HG03066 (cell line): ENCODE results near the gene FMC1.
A peak's percentile ranks its signal among the peaks of the same experiment; 100 is the strongest.
"Not testable (repeated sequence)": the region's sequence is repeated elsewhere in the genome, so short reads cannot be mapped to it uniquely, and the experiment has no call there.

Source experiments
- ATAC-seq: cut with Tn5 transposase; IDR thresholded peaks from one replicate; pipeline ENCODE4 v1.9.1; 2021; ENCODE audit warnings: low read depth; ENCODE audit not compliant: unreplicated experiment

Gene FMC1

DNA sequence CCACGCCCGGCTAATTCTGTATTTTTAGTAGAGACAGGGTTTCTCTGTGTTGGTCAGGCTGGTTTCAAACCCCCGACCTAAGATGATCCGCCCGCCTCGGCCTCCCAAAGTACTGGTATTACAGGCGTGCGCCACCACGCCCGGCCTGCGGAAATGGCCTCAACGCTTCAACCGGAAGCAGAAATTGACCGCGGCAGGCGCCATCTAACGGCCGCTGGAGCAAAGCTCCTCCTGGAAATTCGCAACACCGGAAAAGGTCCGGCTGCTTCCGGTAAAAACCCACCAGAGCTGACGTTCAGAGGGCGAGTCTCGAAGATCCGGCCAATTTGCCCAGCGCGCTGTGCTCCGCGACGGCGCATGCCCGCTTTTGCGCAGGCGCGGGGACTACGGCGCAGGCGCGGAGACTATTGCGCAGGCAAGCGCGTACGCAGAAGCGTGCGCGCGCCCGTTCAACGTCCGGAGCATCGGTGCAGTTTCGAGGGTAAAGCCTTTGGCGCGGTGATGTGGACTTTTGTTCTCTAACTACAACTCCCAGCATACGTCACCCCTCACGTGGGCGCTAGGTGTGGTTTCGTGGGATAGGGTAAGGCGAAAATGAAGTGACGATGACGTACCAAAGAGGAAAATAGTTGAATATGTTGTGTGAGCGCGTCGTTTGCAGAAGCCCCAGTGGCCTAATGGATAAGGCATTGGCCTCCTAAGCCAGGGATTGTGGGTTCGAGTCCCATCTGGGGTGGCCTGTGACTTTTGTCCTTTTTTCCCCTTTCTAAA lies 915 bp upstream of the FMC1 start:
- peak; percentile 77 for ATAC-seq

DNA sequence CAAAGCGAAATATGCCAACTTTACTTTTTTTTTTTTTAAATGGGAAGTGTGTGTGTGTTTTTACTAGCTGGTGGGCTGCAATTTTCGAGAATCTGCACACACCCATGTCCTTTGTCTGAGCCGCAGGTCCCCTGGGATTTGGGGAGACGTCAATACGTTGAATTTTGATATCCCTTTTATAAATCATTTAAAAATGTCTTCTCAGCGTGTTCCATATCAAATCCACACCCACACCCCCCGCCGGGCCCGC lies 404 bp upstream of the FMC1 start:
- no peak for ATAC-seq

DNA sequence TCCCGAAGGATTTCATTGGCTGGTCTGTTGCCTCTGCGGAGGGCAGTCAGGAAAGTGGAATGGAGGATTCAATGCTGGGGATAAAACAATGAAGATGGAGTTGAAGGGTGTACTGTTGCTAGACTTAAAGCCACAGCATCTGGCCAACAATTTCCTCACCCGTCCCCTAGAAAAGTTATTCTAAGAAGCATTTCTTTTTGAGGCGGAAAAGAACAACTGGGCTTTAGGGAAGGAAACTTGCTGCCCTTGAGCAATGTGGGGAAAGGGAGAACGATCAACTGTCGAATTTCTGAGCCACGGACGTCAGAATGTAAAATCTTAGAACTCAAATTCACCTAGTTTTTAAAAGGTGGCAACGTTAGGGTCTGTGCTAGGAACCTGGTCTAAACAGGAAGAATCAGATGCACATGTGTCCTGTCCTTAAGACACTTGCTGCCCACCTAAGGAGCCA lies 664 bp downstream of the FMC1 start:
- no peak for ATAC-seq

DNA sequence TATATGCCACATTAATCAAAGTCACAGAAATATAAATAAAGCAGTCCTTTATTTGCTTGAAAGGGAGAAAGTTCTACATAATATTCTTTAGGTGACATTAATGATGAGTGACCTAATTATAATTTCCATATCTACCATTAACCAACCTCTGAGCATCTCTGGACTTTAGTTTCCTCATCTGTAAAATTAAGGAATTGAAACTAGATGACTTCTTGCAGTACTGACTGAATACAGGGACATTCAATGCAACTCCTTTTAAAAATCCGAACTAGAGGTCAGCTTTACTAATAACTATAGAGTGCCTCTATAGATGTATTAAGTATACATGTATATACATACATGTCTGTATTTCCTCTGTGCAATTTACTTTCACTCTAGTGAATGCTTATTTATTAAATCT lies 3.9 kb downstream of the FMC1 start:
- ATAC-seq = no peak

DNA sequence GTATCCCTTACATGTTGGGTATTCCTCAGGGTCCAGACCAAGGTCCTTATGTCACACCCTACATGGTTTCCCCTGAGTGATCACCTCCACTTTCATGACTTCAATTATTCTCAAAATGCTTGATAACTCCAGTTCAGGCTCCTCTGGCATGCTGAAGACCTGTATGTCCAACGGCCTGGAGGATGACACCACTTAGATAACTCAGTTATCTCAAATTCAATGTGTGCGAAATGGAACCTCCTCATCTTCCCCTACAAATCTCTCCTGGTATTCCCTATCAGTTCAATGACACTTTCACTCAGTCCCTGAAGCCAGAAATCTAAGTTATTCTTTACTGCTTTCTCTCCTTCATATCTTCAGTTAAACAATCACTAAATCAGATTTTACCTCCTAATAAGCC lies 9.9 kb downstream of the FMC1 start:
- ATAC-seq = no peak

DNA sequence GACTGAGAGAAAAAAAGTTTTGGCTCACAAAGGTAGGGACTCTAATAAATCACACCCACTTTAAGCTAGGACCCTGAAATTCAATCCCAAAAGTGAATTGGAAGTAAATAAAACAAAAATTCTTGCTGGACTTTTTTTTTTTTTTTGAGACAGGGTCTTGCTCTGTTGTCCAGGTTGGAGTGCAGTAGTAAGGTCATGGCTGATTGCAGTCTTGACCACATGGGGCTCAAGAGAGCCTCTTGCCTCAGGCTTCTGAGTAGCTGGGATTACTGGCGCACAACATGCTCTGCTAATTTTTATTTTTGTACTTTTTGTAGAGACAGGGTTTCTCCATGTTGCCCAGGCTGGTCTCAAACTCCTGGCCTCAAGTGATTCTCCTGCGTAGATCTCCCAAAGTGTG lies 13.6 kb downstream of the FMC1 start:
- no peak for ATAC-seq

DNA sequence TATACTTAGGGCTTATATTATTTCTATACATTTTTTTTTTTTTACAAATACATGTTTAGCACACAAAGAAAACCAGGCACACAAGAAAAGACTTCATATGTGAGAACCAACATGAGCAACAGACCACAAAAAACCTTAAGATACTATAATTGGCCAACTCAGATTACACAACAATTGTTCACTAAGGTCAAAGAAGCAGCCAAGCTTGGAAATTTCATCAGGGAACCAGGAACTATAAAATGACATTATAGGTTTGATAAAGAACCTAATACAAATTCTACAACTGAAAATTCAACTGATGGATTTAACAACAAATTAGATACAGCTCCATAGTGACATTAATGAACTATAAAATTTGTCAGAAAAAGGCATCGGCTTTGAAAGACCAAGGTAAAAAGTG lies 14.2 kb downstream of the FMC1 start:
- no peak for ATAC-seq

DNA sequence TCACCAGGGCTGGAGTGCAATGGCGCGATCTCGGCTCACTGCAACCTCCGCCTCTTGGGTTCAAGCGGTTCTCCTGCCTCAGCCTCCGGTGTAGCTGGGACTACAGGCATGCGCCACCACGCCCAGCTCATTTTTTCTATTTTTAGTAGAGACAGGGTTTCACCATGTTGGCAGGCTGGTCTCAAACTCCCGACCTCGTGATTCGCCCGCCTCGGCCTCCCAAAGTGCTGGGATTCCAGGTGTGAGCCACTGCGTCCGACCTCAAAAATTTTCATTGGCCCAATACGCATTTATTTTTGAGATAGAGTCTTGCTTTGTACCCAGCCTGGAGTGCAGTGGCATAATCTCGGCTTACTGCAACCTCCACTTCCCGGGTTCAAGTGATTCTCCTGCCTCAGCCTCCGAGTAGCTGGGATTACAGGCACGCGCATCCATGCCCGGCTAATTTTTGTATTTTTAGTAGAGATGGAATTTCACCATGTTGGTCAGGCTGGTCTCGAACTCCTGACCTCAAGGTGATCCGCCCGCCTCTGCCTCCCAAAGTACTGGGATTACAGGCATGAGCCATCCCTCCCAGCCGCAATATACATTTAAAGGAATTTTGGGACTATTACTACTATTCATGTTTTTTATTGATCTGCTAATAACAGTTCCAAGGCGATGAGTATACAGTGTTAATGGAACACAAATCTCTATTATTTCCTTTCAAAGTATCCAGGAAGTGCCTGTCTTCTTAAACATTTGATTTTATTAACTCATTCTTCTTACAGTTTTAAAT lies 16.8 kb downstream of the FMC1 start:
- not testable (repeated sequence) for ATAC-seq

DNA sequence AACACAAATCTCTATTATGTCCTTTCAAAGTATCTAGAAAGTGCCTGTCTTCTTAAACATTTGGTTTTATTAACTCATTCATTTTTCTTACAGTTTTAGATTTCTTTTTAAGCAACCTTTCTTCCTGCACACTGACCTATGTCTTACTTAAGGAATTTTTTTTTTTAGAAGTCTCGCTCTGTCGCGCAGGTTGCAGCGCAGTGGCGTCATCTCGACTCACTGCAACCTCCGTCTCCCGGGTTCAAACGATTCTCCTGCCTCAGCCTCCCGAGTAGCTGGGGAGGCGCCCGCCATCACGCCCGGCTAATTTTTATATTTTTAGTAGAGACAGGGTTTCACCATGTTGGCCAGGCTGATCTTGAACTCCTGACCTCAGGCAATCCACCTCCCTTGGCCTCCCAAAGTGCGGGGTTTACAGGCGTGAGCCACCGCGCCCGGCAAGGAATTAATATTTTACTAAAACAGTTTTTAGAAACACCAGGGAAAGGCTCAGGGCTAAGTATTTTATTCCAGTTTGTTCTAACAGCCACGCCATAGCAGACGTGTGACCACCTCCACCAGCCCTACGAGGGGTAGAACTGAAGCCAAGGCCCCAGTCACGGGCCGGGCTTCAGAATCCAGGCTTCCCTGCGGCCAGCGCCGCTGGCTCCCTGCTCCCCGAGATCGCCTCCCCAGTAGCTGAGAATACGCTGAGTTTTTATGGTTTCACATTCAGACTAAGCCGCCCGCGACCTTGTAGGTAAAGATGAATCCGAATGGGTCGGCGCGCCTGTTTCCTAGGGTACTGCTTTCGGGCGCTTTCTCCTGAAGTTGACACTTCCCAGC lies 17.6 kb downstream of the FMC1 start:
- peak; percentile 11 for ATAC-seq

DNA sequence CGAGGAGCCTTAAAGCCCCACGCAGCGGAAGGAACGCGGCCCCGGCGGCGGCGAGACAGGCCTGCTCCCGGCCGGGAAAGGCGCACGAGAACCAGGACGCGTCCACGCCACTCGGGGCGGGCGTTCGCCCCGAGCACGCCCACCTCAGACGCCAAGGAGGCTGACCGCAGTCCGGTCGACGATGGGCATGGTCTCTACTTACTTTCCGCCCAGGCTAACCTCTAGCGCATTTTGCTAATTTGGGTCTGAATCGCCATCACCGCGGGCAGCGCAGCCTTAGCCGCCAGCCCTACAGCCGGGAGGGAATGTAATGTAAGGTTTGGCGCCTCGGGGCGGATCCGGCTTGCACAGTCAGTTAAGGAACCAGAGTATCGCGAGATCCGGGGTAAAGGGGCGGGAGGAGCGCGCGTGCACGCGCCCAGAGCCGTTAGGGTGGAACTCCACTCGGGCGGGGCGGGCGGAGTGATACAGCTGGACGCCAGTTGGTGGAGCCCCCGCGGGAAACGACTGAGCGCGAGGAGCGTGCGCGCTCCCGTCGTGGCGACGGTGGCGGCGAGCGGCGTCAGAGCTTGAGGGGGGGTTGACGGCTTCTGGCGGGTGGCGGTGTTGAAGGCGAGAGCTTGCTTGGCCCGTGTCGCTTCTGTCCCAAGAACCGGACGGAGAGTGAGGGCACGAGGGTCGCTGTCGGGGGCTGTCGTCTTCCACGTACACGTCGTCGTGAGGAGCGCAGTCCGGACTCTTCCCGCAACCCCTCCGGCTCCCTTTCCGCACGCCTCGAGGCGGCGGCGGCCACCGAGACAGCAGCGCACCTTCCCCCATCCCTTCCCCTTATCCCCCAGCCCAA lies 18.5 kb downstream of the FMC1 start, which contains the start of gene LUC7L2:
LUC7L2 (plus strand) TSS at position 529 of the 844 bp plus-strand sequence. CDS start 368 bp downstream, outside the sequence.
- ATAC-seq = peak; percentile 62

DNA sequence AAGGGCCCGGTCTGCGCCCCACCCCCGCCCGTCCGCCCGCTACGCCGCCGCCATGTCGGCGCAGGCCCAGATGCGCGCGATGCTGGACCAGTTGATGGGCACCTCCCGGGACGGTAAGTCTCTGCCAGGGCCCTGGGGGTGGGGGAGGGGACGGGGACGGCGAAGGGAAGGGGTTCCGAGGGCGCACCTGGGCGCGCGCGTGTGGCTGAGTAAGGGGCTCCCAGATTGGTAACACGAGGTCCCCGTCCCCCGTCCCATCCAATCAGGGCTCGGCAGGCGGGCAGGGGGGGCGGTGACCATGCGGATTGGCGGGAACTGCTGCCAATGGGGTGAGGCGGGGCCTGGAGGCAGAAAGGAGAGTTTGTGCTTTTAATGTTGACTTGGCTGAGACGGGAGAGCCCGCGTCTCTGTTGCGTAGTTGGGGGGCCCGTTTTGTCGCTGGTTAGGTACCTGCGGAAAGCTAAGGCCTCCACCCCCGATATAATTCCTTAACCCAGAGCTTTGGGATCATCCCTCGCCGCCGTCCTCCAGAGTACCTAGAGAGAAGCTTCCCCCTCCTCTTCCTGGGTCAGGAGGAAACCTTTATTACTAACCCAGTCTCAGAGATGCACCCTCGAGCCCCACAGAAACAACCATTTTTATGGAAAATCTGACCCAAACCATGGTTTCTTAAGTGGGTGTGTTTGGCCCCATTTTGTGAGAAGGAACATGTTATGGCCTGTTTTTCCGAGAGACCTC lies 19.2 kb downstream of the FMC1 start:
- peak; percentile 69 for ATAC-seq

DNA sequence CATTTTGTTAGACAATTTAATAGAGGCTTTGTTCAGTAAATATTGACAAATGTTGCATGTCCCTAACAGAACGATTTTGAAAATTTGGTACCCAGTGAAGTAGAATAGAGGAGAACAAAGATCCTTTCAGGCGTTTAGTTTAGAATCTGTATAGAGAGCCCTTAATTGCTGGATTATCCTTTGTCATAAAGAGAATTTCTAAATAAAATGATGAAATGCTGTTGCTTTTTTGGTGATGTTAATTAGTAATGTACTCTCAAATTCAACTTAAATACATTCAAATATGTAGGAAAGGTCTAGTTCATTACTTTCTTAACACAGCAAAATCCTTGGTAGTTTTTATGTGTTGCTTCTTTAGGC lies 19.8 kb downstream of the FMC1 start:
- no peak for ATAC-seq

DNA sequence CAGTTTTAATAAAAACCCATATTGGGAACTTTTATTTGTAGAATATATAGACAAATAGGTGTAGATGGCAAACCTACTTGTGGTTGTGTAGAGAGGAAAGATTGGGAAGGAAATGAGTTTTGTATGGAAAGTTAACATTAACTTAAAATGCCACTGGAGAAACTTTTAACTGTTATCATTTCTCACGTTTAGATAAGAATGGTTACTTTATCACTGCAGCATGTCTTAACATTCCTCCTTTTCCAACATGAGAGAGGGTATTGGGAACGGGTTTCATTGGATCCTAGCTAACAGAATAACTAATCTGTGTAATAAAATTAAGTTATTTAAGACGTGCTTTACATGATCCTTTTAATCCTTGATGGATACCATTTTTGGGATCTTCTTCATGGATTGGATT lies 20.4 kb downstream of the FMC1 start:
- no peak for ATAC-seq

DNA sequence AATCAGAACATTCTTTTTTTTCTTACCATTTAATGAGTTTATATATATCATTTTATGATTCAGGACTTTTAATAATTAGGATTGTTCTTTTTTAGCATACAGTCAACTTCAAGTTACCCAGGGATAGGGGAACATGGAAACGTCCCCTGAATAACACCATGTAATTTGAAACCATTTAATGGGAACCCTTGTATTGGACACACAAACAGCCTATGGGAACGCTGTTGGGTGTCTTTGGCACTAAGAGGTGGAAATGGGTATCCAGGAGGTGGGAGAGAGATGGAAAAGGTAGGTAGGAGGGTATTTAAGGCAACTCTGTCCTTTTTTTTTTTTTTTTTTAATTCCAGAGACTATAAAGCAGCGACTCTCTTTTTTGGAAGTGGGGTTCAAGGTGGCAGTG lies 21.2 kb downstream of the FMC1 start:
- no peak for ATAC-seq

DNA sequence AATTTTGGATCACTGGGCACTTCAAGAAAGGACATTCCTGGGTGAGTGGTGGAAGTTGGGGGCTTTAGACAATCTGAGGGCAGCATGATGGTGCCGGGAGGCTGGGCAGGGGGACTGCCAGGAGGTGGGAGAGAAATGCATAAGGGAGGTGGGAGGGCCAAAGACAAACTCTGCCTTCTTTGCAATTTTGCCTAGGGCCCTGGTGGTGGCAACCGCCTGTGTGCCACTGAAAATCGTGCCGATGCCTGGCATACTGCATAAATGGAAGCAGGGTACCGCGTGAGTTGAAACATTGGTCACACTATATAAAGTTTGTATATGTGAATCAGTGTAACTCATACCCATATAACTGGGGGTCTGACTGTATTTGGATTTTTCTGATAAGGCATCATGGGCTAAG lies 21.8 kb downstream of the FMC1 start:
- ATAC-seq = no peak

DNA sequence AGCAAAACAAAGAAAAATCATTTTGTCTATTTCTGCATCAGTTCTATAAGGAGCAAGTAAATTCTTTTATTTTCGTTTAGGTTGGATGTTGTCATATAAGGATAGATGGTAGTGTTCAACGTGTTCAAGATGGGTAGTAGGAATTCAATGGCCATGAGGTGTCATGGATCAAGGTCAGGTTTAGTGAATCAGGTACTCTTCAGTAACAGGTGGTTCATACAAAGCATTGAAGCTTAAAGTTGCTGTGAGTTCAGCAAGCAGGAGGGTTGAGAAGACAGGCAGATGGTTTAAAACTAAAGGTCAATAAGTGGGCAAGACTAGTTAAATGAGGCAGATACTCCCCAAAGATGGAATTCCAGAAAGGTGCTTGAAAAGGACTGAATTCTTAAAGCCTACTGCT lies 24.2 kb downstream of the FMC1 start:
- ATAC-seq = no peak

DNA sequence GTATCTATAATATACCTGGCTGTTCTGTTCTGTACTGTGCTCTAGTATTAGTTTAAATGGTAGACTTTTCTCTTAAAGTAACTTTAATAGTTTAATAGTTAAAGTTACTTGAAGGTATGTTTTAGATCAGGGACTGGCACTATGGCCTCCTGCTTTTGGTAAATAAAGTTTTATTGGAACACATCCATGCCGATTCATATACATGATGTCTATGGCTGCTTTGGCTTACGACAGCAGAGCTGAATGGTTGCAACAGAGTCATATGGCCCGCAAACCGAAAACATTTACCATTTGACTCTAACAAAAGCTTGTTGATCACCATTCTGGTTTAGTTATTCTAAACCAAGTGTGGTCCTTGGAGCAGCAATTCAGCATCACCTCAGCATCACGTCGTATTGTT lies 25.3 kb downstream of the FMC1 start:
- no peak for ATAC-seq

DNA sequence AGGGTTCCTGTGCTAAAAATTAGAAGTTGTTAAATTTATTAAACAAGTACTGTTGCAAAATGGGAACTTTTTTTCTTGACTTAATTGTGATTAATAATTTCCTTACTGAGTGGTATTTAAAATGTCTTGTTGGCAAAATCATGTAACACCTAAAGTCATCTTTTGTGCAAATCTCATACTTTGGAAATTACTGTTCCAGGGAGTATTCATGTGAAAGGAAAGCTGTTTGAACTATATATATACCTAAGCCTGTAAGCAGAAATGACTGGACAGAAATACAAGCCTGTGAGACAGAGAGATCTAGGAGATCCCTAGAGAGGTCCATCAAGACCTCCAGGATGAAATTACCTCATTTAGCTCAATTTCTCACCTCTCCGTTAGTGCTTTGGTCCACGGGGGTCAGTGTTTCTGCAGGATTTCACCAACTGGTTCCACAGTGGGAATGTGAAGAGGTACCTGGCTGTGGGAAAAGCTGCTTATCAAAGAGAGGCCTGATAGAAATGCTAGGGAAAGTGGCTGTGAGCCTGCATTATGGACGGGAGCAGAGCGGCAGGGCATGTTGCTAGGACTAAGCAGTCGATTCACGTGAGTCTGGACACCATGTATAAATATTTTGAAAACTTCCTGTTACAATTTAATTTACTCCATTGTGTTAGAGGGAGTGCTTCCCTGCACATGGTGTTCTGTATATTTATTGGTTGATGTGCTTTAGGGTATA lies 26.5 kb downstream of the FMC1 start:
- no peak for ATAC-seq

DNA sequence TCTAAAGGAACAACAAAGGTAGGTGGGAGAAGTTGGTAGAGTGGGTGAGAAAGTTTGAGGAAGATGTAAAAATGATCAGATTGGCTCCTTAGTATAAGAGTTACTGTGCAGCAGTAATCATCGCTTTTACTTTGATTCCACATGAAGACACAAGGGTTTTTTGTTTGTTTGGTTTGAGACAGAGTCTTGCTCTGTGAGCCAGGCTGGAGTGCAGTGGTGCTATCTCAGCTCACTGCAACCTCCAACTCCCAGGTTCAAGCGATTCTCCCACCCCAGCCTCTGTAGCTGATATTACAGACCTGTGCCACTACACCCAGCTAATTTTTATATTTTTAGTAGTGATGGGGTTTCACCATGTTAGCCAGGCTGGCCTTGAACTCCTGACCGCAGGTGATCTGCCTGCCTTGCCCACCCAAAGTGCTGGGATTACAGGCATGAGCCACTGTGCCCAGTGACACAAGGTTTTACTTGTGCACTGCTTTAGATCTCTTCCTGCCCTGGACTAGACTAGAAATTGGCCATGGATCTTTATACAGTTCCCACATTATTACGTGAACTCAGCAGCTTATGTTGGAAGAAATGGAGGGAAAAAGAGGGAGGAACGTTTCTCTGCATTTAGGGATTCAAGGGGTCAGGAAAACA lies 29.3 kb downstream of the FMC1 start:
- ATAC-seq = no peak
